Pancreas (tissue), 10 donors: ENCODE data around the gene SETDB1. TPM values are rescaled to one million over a fixed set of nuclear protein-coding genes. Genes with fewer than 3 reads are reported as not detected.

Source experiments
- ATAC-seq, 4 donors: fragments of 200-7000 bp; cut with Tn5 transposase; one replicate each; pipeline versions ENCODE4 v1.8.0 to v1.9.1; 2020; ENCODE audit warnings: mild to moderate bottlenecking in 4 of 4, moderate library complexity in 4 of 4
- DNase-seq, 6 donors: peaks; one replicate each; pipeline ENCODE4 v3.0.0-alpha.2; 2020
- FAIRE-seq: peaks from 2 replicates; lab custom pipeline; 2012; peaks lifted over from hg19 to GRCh38; lab: Jason Lieb, UNC
- H3K27ac ChIP-seq, 4 donors: fragments of 200-600 bp; sonication (generic); 1 replicate in 3 of 4; 2 replicates in 1 of 4; pipeline versions ENCODE4 v1.5.0 to v1.8.0; 2020
- H3K27me3 ChIP-seq, 4 donors: fragments of 200-600 bp; one replicate each; pipeline ENCODE4 v1.8.0; 2021
- H3K36me3 ChIP-seq, 3 donors: fragments of 200-600 bp; sonication (generic) in 1 of 3; one replicate each; pipeline versions ENCODE4 v1.5.0 to v1.8.0; 2020 to 2021
- H3K4me1 ChIP-seq, 3 donors: fragments of 200-600 bp; one replicate each; pipeline ENCODE4 v1.8.0; 2021
- H3K4me3 ChIP-seq, 4 donors: fragments of 200-600 bp; sonication (generic) in 2 of 4; one replicate each; pipeline versions ENCODE4 v1.5.0 to v1.8.0; 2020 to 2021
- H3K9me3 ChIP-seq, 4 donors: fragments of 200-600 bp; one replicate each; pipeline ENCODE4 v1.8.0; 2021
- CTCF ChIP-seq, 4 donors: fragments of 200-600 bp; sonication (generic) in 3 of 4; IDR thresholded peaks; one replicate each; pipeline versions ENCODE4 v1.5.0 to v1.8.0; 2021; ENCODE audit warnings: antibody characterized with exemption in 4 of 4
- WGBS, 2 donors: extraction: QIAGEN DNeasy Blood & Tissue Kit; methylation state at CpG; one replicate each; pipeline ENCODE4 v1.1.7; 2013; 5-methylcytosine and 5-hydroxymethylcytosine counted together
- intact Hi-C, 3 donors: fragments of 100-400 bp; cut with DNase I; formaldehyde crosslinking; loops; one replicate each; pipeline versions ENCODE4 v1.11.1 to v1.14.2; 2022
- polyA plus RNA-seq, 2 donors: library from polyadenylated mRNA; stranded (reverse); fragments of 200-250 nt; gene quantifications; one replicate each; pipeline ENCODE4 v1.2.3, GENCODE V29; 2013
- total RNA-seq, 6 donors: library from RNA; stranded (reverse); fragmentation: NEBNext Ultra II Directional in 4 of 6; extraction: Animal tissue kit (Norgen Biotek cat#: 25700) in 4 of 6; gene quantifications; one replicate each; pipeline versions ENCODE4 v1.2.1 to v1.2.4, GENCODE V29; 2021 to 2023
- donor health status: healthy with polysubstance abuse.
- donor health status: DM: no; HTN: no; CAD: no; lungs with moderate emphysema.
- donor health status: DM: no; HTN: no; CAD: no.
- donor health status: control.
- donor health status: control.
- donor health status: Bipolar disorder and iron deficiency.
- donor health status: DM: yes; HTN: yes; CAD: no.
- donor health status: DM: no; HTN: no; CAD: no.
- donor health status: DM: no; HTN: no; CAD: no.
- donor health status: DM: yes; HTN: yes; CAD: no.

SETDB1 gene
- total and polyA plus RNA-seq, 8 donors: 15.2 to 25.5 (median 20.9) TPM

- intact Hi-C loops: no loop called here
- FAIRE-seq (no peak), DNase-seq (peak; percentile 64 to 82 (median 74)), ATAC-seq (peak; percentile 57 to 74 (median 72))
- Histone ChIP-seq H3K4me3 (peak within 1 kb of the TSS; percentile 37 to 69 (median 60)), H3K27me3 (no peaks in the 10 kb centered on the region), H3K9me3 (no peaks in the 10 kb centered on the region), H3K36me3 (peaks cover 0 to 9% (median 3%) of the 10 kb centered on the region in 3 donors), H3K27ac (peak within 1 kb of the TSS; percentile 78 to 94 (median 81)), H3K4me1 (peaks cover 10 to 43% (median 17%) of the 10 kb centered on the region in 3 donors)
- peak in 2 of 4 donors; percentile 12 to 13 for TF ChIP-seq CTCF (IDR thresholded peaks at IDR 0.05)
- 0 to 1% methylated on average over 18 of the region's 18 CpGs for WGBS, 2 donors
These were observed 80.3 kb downstream of the SETDB1 start, which contains the start of gene MINDY1 for GRCh38 chr1:151006327-151007052. TSS of gene MINDY1 (minus strand) at chr1:151006902. CDS start at chr1:151002617, 4,285 bp downstream.

- Histone ChIP-seq H3K27ac (peak overlapping the region; percentile 46 to 94 (median 80)), H3K27me3 (no peaks in the 10 kb centered on the region), H3K4me1 (peaks cover 10 to 38% (median 19%) of the 10 kb centered on the region in 3 donors), H3K4me3 (peak overlapping the region in 2 of 4 donors; percentile 56 to 67), H3K36me3 (no peaks in the 10 kb centered on the region), H3K9me3 (no peaks in the 10 kb centered on the region)
- FAIRE-seq (no peak), DNase-seq (no peak), ATAC-seq (no peak)
- intact Hi-C loops: no loop called here
- no peak for TF ChIP-seq CTCF (IDR thresholded peaks at IDR 0.05)
- WGBS, 2 donors: 6 to 8% methylated on average over 4 of the region's 4 CpGs
These were observed 81.7 kb downstream of the SETDB1 start for GRCh38 chr1:151007853-151008243.

GRCh38 chr1:151008244-151009205, 82.4 kb downstream of the SETDB1 start, which contains the start of gene PRUNE1:
TSS of gene PRUNE1 (plus strand) at chr1:151008449. CDS start at chr1:151008633, 184 bp downstream.
- H3K27me3 ChIP-seq: no peaks in the 10 kb centered on the region
- H3K4me3 ChIP-seq: peak within 1 kb of the TSS; percentile 31 to 67 (median 60)
- H3K4me1 ChIP-seq: peaks cover 10 to 36% (median 21%) of the 10 kb centered on the region in 3 donors
- TF ChIP-seq CTCF (IDR thresholded peaks at IDR 0.05): peak in 1 of 4 donors; percentile 12
- no peaks in the 10 kb centered on the region for H3K9me3 ChIP-seq
- peak; percentile 95 to 99 (median 98) for DNase-seq
- intact Hi-C loops: no loop called here
- peak; percentile 54 for FAIRE-seq
- peak; percentile 85 to 92 (median 90) for ATAC-seq
- H3K27ac ChIP-seq: peak within 1 kb of the TSS; percentile 78 to 94 (median 81)
- no peaks in the 10 kb centered on the region for H3K36me3 ChIP-seq
- WGBS, 2 donors: 0 to 1% methylated on average over 69 of the region's 69 CpGs

- Histone ChIP-seq H3K27me3 (no peaks in the 10 kb centered on the region), H3K4me3 (peak overlapping the region in 3 of 4 donors; percentile 56 to 67 (median 63)), H3K4me1 (peaks cover 10 to 35% (median 21%) of the 10 kb centered on the region in 3 donors), H3K9me3 (no peaks in the 10 kb centered on the region), H3K36me3 (no peaks in the 10 kb centered on the region), H3K27ac (peak overlapping the region in 2 of 4 donors; percentile 82 to 94)
- WGBS, 2 donors: 37 to 45% methylated on average over 3 of the region's 3 CpGs
- ATAC-seq: no peak
- no peak for TF ChIP-seq CTCF (IDR thresholded peaks at IDR 0.05)
- no peak for FAIRE-seq
- DNase-seq: no peak
- intact Hi-C loops: no loop called here
These were observed 83.0 kb downstream of the SETDB1 start for GRCh38 chr1:151009206-151009587.
